HepG2 (cell line): ENCODE results near the gene PLCB2.

Experiments
- FIP1L1 ChIP-seq: fragments of 200-400 bp; formaldehyde crosslinking; IDR thresholded peaks from 2 replicates; pipeline ENCODE4 v1.6.1; 2018; ENCODE audit warnings: low read depth, mild to moderate bottlenecking, low read length, moderate library complexity, borderline replicate concordance; ENCODE audit not compliant: insufficient read depth
- FOXM1 ChIP-seq: sonication (generic); formaldehyde crosslinking; IDR thresholded peaks from 2 replicates; pipeline ENCODE4 v1.5.0; 2020; ENCODE audit warnings: missing genetic modification reagents
- GTF3A ChIP-seq: sonication (generic); formaldehyde crosslinking; conservative IDR thresholded peaks from 2 replicates; pipeline ENCODE4 v1.4.0; 2020; ENCODE audit warnings: mild to moderate bottlenecking, missing genetic modification reagents
- HDAC2 ChIP-seq: sonication (generic); formaldehyde crosslinking; IDR thresholded peaks from 2 replicates; pipeline ENCODE4 v1.4.0; 2020; ENCODE audit warnings: missing genetic modification reagents
- MIER3 ChIP-seq: IDR thresholded peaks from 2 replicates; pipeline ENCODE4 v1.6.1; 2016; ENCODE audit warnings: missing compliant biosample characterization, borderline replicate concordance
- POLR2A ChIP-seq, 2 experiments: IDR thresholded peaks; 2 replicates each; pipeline ENCODE4 v1.6.1; 2011; ENCODE audit warnings: low read depth in 2 of 2, low read length in 2 of 2, mild to moderate bottlenecking in 1 of 2, moderate library complexity in 1 of 2; ENCODE audit not compliant: insufficient read depth in 1 of 2
- RNF2 ChIP-seq: fragments of 450-650 bp; conservative IDR thresholded peaks from 2 replicates; pipeline ENCODE4 v1.6.1; 2016; ENCODE audit warnings: low read depth
- ZNF331 ChIP-seq: sonication (generic); formaldehyde crosslinking; IDR thresholded peaks from 2 replicates; pipeline ENCODE4 v1.4.0; 2020; ENCODE audit warnings: missing genetic modification reagents
- ZNF614 ChIP-seq: IDR thresholded peaks from 2 replicates; pipeline ENCODE4 v1.6.1; 2018; ENCODE audit warnings: missing biosample characterization, missing genetic modification reagents, inconsistent platforms, borderline replicate concordance
- TF ChIP-seq, protein P1 (sequence below): sonication (generic); formaldehyde crosslinking; IDR thresholded peaks from 2 replicates; pipeline ENCODE4 v1.4.0; 2020; ENCODE audit warnings: low read depth, missing genetic modification reagents
- TF ChIP-seq, protein P2 (sequence below): sonication (generic); formaldehyde crosslinking; IDR thresholded peaks from 2 replicates; pipeline ENCODE4 v1.5.0; 2020; ENCODE audit warnings: mild to moderate bottlenecking, missing genetic modification reagents, moderate library complexity
- TF ChIP-seq, protein P3 (sequence below): sonication (generic); formaldehyde crosslinking; IDR thresholded peaks from 2 replicates; pipeline ENCODE4 v1.4.0; 2020; ENCODE audit warnings: mild to moderate bottlenecking, missing genetic modification reagents

DNA sequence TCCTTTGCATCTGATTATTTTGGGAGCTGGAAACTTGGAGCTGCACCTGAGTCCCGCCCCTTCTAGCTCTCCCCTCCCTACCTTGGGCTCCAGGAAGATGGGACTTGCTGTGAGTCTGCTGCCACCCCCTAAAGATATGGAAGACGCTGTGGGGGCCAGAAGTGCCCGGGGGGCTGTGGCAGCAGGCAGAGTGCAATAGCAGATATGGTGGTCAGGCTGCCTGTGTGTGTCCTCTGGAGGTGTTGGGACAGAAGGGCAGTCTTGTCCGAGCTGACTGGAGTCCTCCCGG, 68.4 kb downstream of the PLCB2 start:
- TF ChIP-seq FIP1L1, result no peak
- TF ChIP-seq POLR2A (IDR thresholded peaks at IDR 0.05; ENCODE audit: insufficient read depth in 1 of 2, low read depth in 2 of 2, low read length in 2 of 2), result no peak
- no peak for TF ChIP-seq FOXM1
- no peak for TF ChIP-seq MIER3 (CRISPR knock-in tag)
- TF ChIP-seq, protein P1, sequence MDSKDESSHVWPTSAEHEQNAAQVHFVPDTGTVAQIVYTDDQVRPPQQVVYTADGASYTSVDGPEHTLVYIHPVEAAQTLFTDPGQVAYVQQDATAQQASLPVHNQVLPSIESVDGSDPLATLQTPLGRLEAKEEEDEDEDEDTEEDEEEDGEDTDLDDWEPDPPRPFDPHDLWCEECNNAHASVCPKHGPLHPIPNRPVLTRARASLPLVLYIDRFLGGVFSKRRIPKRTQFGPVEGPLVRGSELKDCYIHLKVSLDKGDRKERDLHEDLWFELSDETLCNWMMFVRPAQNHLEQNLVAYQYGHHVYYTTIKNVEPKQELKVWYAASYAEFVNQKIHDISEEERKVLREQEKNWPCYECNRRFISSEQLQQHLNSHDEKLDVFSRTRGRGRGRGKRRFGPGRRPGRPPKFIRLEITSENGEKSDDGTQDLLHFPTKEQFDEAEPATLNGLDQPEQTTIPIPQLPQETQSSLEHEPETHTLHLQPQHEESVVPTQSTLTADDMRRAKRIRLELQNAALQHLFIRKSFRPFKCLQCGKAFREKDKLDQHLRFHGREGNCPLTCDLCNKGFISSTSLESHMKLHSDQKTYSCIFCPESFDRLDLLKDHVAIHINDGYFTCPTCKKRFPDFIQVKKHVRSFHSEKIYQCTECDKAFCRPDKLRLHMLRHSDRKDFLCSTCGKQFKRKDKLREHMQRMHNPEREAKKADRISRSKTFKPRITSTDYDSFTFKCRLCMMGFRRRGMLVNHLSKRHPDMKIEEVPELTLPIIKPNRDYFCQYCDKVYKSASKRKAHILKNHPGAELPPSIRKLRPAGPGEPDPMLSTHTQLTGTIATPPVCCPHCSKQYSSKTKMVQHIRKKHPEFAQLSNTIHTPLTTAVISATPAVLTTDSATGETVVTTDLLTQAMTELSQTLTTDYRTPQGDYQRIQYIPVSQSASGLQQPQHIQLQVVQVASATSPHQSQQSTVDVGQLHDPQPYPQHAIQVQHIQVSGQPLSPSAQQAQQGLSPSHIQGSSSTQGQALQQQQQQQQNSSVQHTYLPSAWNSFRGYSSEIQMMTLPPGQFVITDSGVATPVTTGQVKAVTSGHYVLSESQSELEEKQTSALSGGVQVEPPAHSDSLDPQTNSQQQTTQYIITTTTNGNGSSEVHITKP (CRISPR knock-in tag), result no peak
- no peak for TF ChIP-seq GTF3A (CRISPR knock-in tag)
- no peak for TF ChIP-seq ZNF614 (CRISPR knock-in tag)
- TF ChIP-seq HDAC2 (CRISPR knock-in tag), result no peak
- TF ChIP-seq ZNF331 (CRISPR knock-in tag), result no peak
- no peak for TF ChIP-seq RNF2
- TF ChIP-seq, protein P2, sequence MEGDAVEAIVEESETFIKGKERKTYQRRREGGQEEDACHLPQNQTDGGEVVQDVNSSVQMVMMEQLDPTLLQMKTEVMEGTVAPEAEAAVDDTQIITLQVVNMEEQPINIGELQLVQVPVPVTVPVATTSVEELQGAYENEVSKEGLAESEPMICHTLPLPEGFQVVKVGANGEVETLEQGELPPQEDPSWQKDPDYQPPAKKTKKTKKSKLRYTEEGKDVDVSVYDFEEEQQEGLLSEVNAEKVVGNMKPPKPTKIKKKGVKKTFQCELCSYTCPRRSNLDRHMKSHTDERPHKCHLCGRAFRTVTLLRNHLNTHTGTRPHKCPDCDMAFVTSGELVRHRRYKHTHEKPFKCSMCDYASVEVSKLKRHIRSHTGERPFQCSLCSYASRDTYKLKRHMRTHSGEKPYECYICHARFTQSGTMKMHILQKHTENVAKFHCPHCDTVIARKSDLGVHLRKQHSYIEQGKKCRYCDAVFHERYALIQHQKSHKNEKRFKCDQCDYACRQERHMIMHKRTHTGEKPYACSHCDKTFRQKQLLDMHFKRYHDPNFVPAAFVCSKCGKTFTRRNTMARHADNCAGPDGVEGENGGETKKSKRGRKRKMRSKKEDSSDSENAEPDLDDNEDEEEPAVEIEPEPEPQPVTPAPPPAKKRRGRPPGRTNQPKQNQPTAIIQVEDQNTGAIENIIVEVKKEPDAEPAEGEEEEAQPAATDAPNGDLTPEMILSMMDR, result no peak
- TF ChIP-seq, protein P3, sequence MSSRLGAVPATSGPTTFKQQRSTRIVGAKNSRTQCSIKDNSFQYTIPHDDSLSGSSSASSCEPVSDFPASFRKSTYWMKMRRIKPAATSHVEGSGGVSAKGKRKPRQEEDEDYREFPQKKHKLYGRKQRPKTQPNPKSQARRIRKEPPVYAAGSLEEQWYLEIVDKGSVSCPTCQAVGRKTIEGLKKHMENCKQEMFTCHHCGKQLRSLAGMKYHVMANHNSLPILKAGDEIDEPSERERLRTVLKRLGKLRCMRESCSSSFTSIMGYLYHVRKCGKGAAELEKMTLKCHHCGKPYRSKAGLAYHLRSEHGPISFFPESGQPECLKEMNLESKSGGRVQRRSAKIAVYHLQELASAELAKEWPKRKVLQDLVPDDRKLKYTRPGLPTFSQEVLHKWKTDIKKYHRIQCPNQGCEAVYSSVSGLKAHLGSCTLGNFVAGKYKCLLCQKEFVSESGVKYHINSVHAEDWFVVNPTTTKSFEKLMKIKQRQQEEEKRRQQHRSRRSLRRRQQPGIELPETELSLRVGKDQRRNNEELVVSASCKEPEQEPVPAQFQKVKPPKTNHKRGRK, result no peak
